GM12874 (cell line): Measurements from ENCODE around the gene ELMO2.

Experiments used
- CTCF ChIP-seq: IDR thresholded peaks from 2 replicates; pipeline ENCODE4 v1.5.1; 2011; ENCODE audit warnings: low read depth, mild to moderate bottlenecking, control low read depth, low read length, moderate library complexity; ENCODE audit not compliant: insufficient read depth

The ELMO2 gene

GRCh38 chr20:46365487-46366220 is 40.8 kb downstream of the ELMO2 start:
- TF ChIP-seq CTCF: no peak

- TF ChIP-seq CTCF: no peak
Measured at GRCh38 chr20:46364670-46365486, 41.5 kb downstream of the ELMO2 start.

- TF ChIP-seq CTCF: no peak
Measured at GRCh38 chr20:46363874-46364669, 42.3 kb downstream of the ELMO2 start.

GRCh38 chr20:46362921-46363867 is 43.2 kb downstream of the ELMO2 start:
- TF ChIP-seq CTCF: no peak

- no peak for TF ChIP-seq CTCF
Measured at GRCh38 chr20:46361811-46362210, 44.6 kb downstream of the ELMO2 start.

- no peak for TF ChIP-seq CTCF
Measured at GRCh38 chr20:46361381-46361780, 45.0 kb downstream of the ELMO2 start.
